DND-41 (cell line): ENCODE data around the gene DCAF12L1.

Experiments
- CTCF ChIP-seq: IDR thresholded peaks from 2 replicates; pipeline ENCODE4 v1.5.1; 2012; ENCODE audit warnings: borderline replicate concordance, low read length, moderate library complexity, mild to moderate bottlenecking; ENCODE audit not compliant: poor library complexity, severe bottlenecking; ENCODE audit errors: extremely low read depth
- EZH2 ChIP-seq: IDR thresholded peaks from 3 replicates; pipeline ENCODE4 v1.6.1; 2012; ENCODE audit warnings: borderline replicate concordance, low read depth, mild to moderate bottlenecking, moderate library complexity, low read length, inconsistent platforms; ENCODE audit not compliant: severe bottlenecking

- TF ChIP-seq CTCF (no peak), EZH2 (no peak)
Measured at GRCh38 chrX:126551725-126552312, 795 bp downstream of the DCAF12L1 start.
